Renal cortex interstitium (tissue), 11 donors: ENCODE measurements around the gene UBAP2. TPM values are rescaled to one million over a fixed set of nuclear protein-coding genes. Genes with fewer than 3 reads are reported as not detected.

ENCODE experiments used
- DNase-seq, 11 donors: peaks; one replicate each; pipeline ENCODE4 v3.0.0-alpha.2; 2013; ENCODE audit warnings: low read depth in 9 of 11, low spot score in 4 of 11; ENCODE audit errors: extremely low read depth in 1 of 11
- polyA plus RNA-seq, 3 donors: library from polyadenylated mRNA; unstranded; fragments of 120-200 nt; gene quantifications; one replicate each; pipeline ENCODE4 v1.2.1, GENCODE V29; 2013; ENCODE audit not compliant: insufficient read length in 3 of 3

Gene UBAP2
- polyA plus RNA-seq, 3 donors: 37.1 to 43.5 (median 41.2) TPM

- DNase-seq: no peak
Observed at GRCh38 chr9:33932078-33932807, 116.4 kb downstream of the UBAP2 start.

GRCh38 chr9:33931326-33931725, 117.4 kb downstream of the UBAP2 start:
- no peak for DNase-seq

- no peak for DNase-seq
Observed at GRCh38 chr9:33927694-33928093, 121.0 kb downstream of the UBAP2 start.

- no peak for DNase-seq
Observed at GRCh38 chr9:33926746-33927485, 121.8 kb downstream of the UBAP2 start.

GRCh38 chr9:33924978-33925797, 123.5 kb downstream of the UBAP2 start:
- DNase-seq: peak; percentile 10 to 38 (median 26)

- no peak for DNase-seq
Observed at GRCh38 chr9:33923998-33924701, 124.5 kb downstream of the UBAP2 start.

GRCh38 chr9:33923079-33923478, 125.6 kb downstream of the UBAP2 start:
- no peak for DNase-seq

- no peak for DNase-seq
Observed at GRCh38 chr9:33921967-33922895, 126.5 kb downstream of the UBAP2 start.

GRCh38 chr9:33919276-33919897, 129.3 kb downstream of the UBAP2 start:
- DNase-seq: no peak

- DNase-seq: no peak
Observed at GRCh38 chr9:33917036-33917435, 131.7 kb downstream of the UBAP2 start.

- DNase-seq: no peak
Observed at GRCh38 chr9:33914887-33915628, 133.6 kb downstream of the UBAP2 start.

- no peak for DNase-seq
Observed at GRCh38 chr9:33913541-33913940, 135.1 kb downstream of the UBAP2 start.

- DNase-seq: no peak
Observed at GRCh38 chr9:33908749-33909148, 139.9 kb downstream of the UBAP2 start.

- no peak for DNase-seq
Observed at GRCh38 chr9:33908114-33908513, 140.6 kb downstream of the UBAP2 start.

- DNase-seq: no peak
Observed at GRCh38 chr9:33907347-33907746, 141.3 kb downstream of the UBAP2 start.

GRCh38 chr9:33906769-33907168, 141.9 kb downstream of the UBAP2 start:
- no peak for DNase-seq

GRCh38 chr9:33905137-33905536, 143.6 kb downstream of the UBAP2 start:
- no peak for DNase-seq
